T-helper 22 cell (primary cell): ENCODE measurements around the gene ATP5PB.

Experiments used
- DNase-seq: peaks from one replicate; pipeline ENCODE4 v3.0.0-alpha.2; 2020; ENCODE audit warnings: low read depth

ATP5PB gene

GRCh38 chr1:111507411-111508201 lies 58.3 kb downstream of the ATP5PB start:
- peak; percentile 46 for DNase-seq

GRCh38 chr1:111509997-111510375 lies 60.7 kb downstream of the ATP5PB start:
- no peak for DNase-seq

- DNase-seq = no peak
Observed at GRCh38 chr1:111511370-111511769, 62.1 kb downstream of the ATP5PB start.
